HG03139 (cell line): Measurements from ENCODE around the gene CPM.
"Not testable (repeated sequence)": the region's sequence is repeated elsewhere in the genome, so short reads cannot be mapped to it uniquely, and the experiment has no call there.

Experiments
- ATAC-seq: cut with Tn5 transposase; IDR thresholded peaks from one replicate; pipeline ENCODE4 v1.9.1; 2021; ENCODE audit not compliant: unreplicated experiment

Gene CPM

GRCh38 chr12:68809190-68810026, 123.6 kb downstream of the CPM start:
- no peak for ATAC-seq

- peak; percentile 55 for ATAC-seq
Observed at GRCh38 chr12:68808388-68809189, 124.4 kb downstream of the CPM start.

- peak; percentile 70 for ATAC-seq
Observed at GRCh38 chr12:68807576-68808387, 125.2 kb downstream of the CPM start, which contains the start of gene MDM2. MDM2 (plus strand) TSS chr12:68808177; CDS start chr12:68808478, 301 bp downstream.

GRCh38 chr12:68807274-68807575, 125.7 kb downstream of the CPM start:
- not testable (repeated sequence) for ATAC-seq

GRCh38 chr12:68806488-68807237, 126.3 kb downstream of the CPM start:
- no peak for ATAC-seq

- no peak for ATAC-seq
Observed at GRCh38 chr12:68805592-68806120, 127.3 kb downstream of the CPM start.

- no peak for ATAC-seq
Observed at GRCh38 chr12:68804657-68805591, 128.0 kb downstream of the CPM start.

GRCh38 chr12:68803948-68804656, 128.9 kb downstream of the CPM start:
- ATAC-seq, result no peak

GRCh38 chr12:68802911-68803651, 129.9 kb downstream of the CPM start:
- not testable (repeated sequence) for ATAC-seq

GRCh38 chr12:68802372-68802745, 130.6 kb downstream of the CPM start:
- not testable (repeated sequence) for ATAC-seq
